ENCODE data around the gene COL28A1. TPM values are rescaled to one million over a fixed set of nuclear protein-coding genes. Genes with fewer than 3 reads are reported as not detected.
A peak's percentile ranks its signal among the peaks of the same experiment; 100 is the strongest.

Gene COL28A1
- 0.17 and 0.22 TPM in 2 replicates for total RNA-seq (2014; rRNA removed; shearing (Covaris generic))

GRCh38 chr7:7535691-7536090 is at the start of gene COL28A1:
Gene COL28A1, minus strand, starts transcription at chr7:7535873. Its CDS starts 2,998 bp downstream, at chr7:7532875.
- H3K4me3 ChIP-seq (ENCODE audit: insufficient read depth, low read depth, low read length) = no peak within 1 kb of the TSS
- H3K27me3 ChIP-seq (ENCODE audit: control insufficient read depth, insufficient read depth, low read length) = no peaks in the 10 kb centered on the region
- no peaks in the 10 kb centered on the region for H3K36me3 ChIP-seq (replicated peaks; ENCODE audit: control insufficient read depth, insufficient read depth, low read length)
- DNase-seq = no peak

GRCh38 chr7:7584653-7585052 is 49.0 kb upstream of the COL28A1 start:
- DNase-seq = no peak
- Histone ChIP-seq H3K27me3 (ENCODE audit: control insufficient read depth, insufficient read depth, low read length) (no peaks in the 10 kb centered on the region), H3K4me3 (ENCODE audit: insufficient read depth, low read depth, low read length) (no peak overlapping the region), H3K36me3 (replicated peaks; ENCODE audit: control insufficient read depth, insufficient read depth, low read length) (no peaks in the 10 kb centered on the region; the same call in none of the 2 replicates)

GRCh38 chr7:7583731-7584130 is 48.1 kb upstream of the COL28A1 start:
- Histone ChIP-seq H3K36me3 (replicated peaks; ENCODE audit: control insufficient read depth, insufficient read depth, low read length) (no peaks in the 10 kb centered on the region; the same call in 1 of the 2 replicates), H3K27me3 (ENCODE audit: control insufficient read depth, insufficient read depth, low read length) (no peaks in the 10 kb centered on the region), H3K4me3 (ENCODE audit: insufficient read depth, low read depth, low read length) (no peak overlapping the region)
- no peak for DNase-seq

- H3K36me3 ChIP-seq (replicated peaks; ENCODE audit: control insufficient read depth, insufficient read depth, low read length) = no peaks in the 10 kb centered on the region; the same call in 1 of the 2 replicates
- no peak overlapping the region for H3K4me3 ChIP-seq (ENCODE audit: insufficient read depth, low read depth, low read length)
- no peaks in the 10 kb centered on the region for H3K27me3 ChIP-seq (ENCODE audit: control insufficient read depth, insufficient read depth, low read length)
- DNase-seq = no peak
Measured at GRCh38 chr7:7582596-7582995, 46.9 kb upstream of the COL28A1 start.

- H3K36me3 ChIP-seq (replicated peaks; ENCODE audit: control insufficient read depth, insufficient read depth, low read length) = no peaks in the 10 kb centered on the region; the same call in 1 of the 2 replicates
- DNase-seq = peak; percentile 42
- H3K27me3 ChIP-seq (ENCODE audit: control insufficient read depth, insufficient read depth, low read length) = no peaks in the 10 kb centered on the region
- no peak overlapping the region for H3K4me3 ChIP-seq (ENCODE audit: insufficient read depth, low read depth, low read length)
Measured at GRCh38 chr7:7581531-7582179, 46.0 kb upstream of the COL28A1 start.

GRCh38 chr7:7579638-7580037 is 44.0 kb upstream of the COL28A1 start:
- no peaks in the 10 kb centered on the region; the same call in 1 of the 2 replicates for H3K36me3 ChIP-seq (replicated peaks; ENCODE audit: control insufficient read depth, insufficient read depth, low read length)
- no peak for DNase-seq

GRCh38 chr7:7577888-7578287 is 42.2 kb upstream of the COL28A1 start:
- no peak for DNase-seq
- H3K4me3 ChIP-seq (ENCODE audit: insufficient read depth, low read depth, low read length) = no peak overlapping the region
- no peaks in the 10 kb centered on the region for H3K27me3 ChIP-seq (ENCODE audit: control insufficient read depth, insufficient read depth, low read length)
- H3K36me3 ChIP-seq (replicated peaks; ENCODE audit: control insufficient read depth, insufficient read depth, low read length) = no peaks in the 10 kb centered on the region; the same call in 1 of the 2 replicates

More at GRCh38 chr7:7579638-7580037, 44.0 kb upstream of the COL28A1 start:
- H3K27me3 ChIP-seq (ENCODE audit: control insufficient read depth, insufficient read depth, low read length) = no peaks in the 10 kb centered on the region
- H3K4me3 ChIP-seq (ENCODE audit: insufficient read depth, low read depth, low read length) = no peak overlapping the region

- H3K4me3 ChIP-seq (ENCODE audit: insufficient read depth, low read depth, low read length) = no peak overlapping the region
- no peak for DNase-seq
- no peaks in the 10 kb centered on the region; the same call in 1 of the 2 replicates for H3K36me3 ChIP-seq (replicated peaks; ENCODE audit: control insufficient read depth, insufficient read depth, low read length)
- H3K27me3 ChIP-seq (ENCODE audit: control insufficient read depth, insufficient read depth, low read length) = no peaks in the 10 kb centered on the region
Measured at GRCh38 chr7:7576344-7576743, 40.7 kb upstream of the COL28A1 start.

- H3K4me3 ChIP-seq (ENCODE audit: insufficient read depth, low read depth, low read length) = no peak overlapping the region
- DNase-seq = no peak
- no peaks in the 10 kb centered on the region; the same call in 1 of the 2 replicates for H3K36me3 ChIP-seq (replicated peaks; ENCODE audit: control insufficient read depth, insufficient read depth, low read length)
- H3K27me3 ChIP-seq (ENCODE audit: control insufficient read depth, insufficient read depth, low read length) = no peaks in the 10 kb centered on the region
Measured at GRCh38 chr7:7573701-7574100, 38.0 kb upstream of the COL28A1 start.

- Histone ChIP-seq H3K36me3 (replicated peaks; ENCODE audit: control insufficient read depth, insufficient read depth, low read length) (no peaks in the 10 kb centered on the region; the same call in 1 of the 2 replicates), H3K4me3 (ENCODE audit: insufficient read depth, low read depth, low read length) (no peak overlapping the region), H3K27me3 (ENCODE audit: control insufficient read depth, insufficient read depth, low read length) (no peaks in the 10 kb centered on the region)
- DNase-seq = no peak
Measured at GRCh38 chr7:7570584-7570983, 34.9 kb upstream of the COL28A1 start.

GRCh38 chr7:7569615-7570014 is 33.9 kb upstream of the COL28A1 start:
- no peak overlapping the region for H3K4me3 ChIP-seq (ENCODE audit: insufficient read depth, low read depth, low read length)
- H3K27me3 ChIP-seq (ENCODE audit: control insufficient read depth, insufficient read depth, low read length) = no peaks in the 10 kb centered on the region
- no peak for DNase-seq
- H3K36me3 ChIP-seq (replicated peaks; ENCODE audit: control insufficient read depth, insufficient read depth, low read length) = no peaks in the 10 kb centered on the region

- no peak for DNase-seq
- no peaks in the 10 kb centered on the region for H3K36me3 ChIP-seq (replicated peaks; ENCODE audit: control insufficient read depth, insufficient read depth, low read length)
- H3K27me3 ChIP-seq (ENCODE audit: control insufficient read depth, insufficient read depth, low read length) = no peaks in the 10 kb centered on the region
- H3K4me3 ChIP-seq (ENCODE audit: insufficient read depth, low read depth, low read length) = no peak overlapping the region
Measured at GRCh38 chr7:7569081-7569527, 33.4 kb upstream of the COL28A1 start.

GRCh38 chr7:7568553-7568952 is 32.9 kb upstream of the COL28A1 start:
- H3K4me3 ChIP-seq (ENCODE audit: insufficient read depth, low read depth, low read length) = no peak overlapping the region; the same call in 1 of the 2 replicates

GRCh38 chr7:7567898-7568531 is 32.3 kb upstream of the COL28A1 start:
- H3K36me3 ChIP-seq (replicated peaks; ENCODE audit: control insufficient read depth, insufficient read depth, low read length) = no peaks in the 10 kb centered on the region
- DNase-seq = no peak
- H3K4me3 ChIP-seq (ENCODE audit: insufficient read depth, low read depth, low read length) = peak overlapping the region; percentile 80
- H3K27me3 ChIP-seq (ENCODE audit: control insufficient read depth, insufficient read depth, low read length) = no peaks in the 10 kb centered on the region

More at GRCh38 chr7:7568553-7568952, 32.9 kb upstream of the COL28A1 start:
- DNase-seq = no peak
- Histone ChIP-seq H3K27me3 (ENCODE audit: control insufficient read depth, insufficient read depth, low read length) (no peaks in the 10 kb centered on the region), H3K36me3 (replicated peaks; ENCODE audit: control insufficient read depth, insufficient read depth, low read length) (no peaks in the 10 kb centered on the region)
